Glomerular visceral epithelial cell (primary cell): ENCODE results near the gene NPW.

Experiments
- DNase-seq: peaks from one replicate; pipeline ENCODE4 v3.0.0-alpha.2; 2016; ENCODE audit errors: extremely low spot score

NPW gene

DNA sequence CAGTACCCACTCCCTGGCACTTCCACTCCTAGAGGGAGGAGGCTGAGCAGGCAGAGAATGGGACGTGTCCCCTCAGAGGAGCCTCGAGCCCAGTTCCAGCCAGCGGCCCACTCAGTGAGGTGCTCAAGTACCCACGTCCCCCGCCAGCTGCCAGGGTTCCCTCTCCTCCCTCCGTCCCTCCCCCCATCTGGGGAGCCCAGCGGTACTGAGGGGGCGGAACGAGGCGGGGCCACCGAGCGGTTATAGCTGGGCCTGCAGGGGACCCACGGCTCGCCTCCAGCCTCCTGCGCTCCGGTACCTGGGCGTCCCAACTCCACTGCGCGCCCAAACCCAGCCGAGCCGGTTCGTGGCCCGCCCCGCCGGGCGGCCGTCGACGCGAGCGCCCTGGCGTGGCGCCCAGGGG lies at the start of gene NPW:
Gene NPW (plus strand): TSS at position 268 of the 403 bp plus-strand sequence.
- DNase-seq, result no peak

DNA sequence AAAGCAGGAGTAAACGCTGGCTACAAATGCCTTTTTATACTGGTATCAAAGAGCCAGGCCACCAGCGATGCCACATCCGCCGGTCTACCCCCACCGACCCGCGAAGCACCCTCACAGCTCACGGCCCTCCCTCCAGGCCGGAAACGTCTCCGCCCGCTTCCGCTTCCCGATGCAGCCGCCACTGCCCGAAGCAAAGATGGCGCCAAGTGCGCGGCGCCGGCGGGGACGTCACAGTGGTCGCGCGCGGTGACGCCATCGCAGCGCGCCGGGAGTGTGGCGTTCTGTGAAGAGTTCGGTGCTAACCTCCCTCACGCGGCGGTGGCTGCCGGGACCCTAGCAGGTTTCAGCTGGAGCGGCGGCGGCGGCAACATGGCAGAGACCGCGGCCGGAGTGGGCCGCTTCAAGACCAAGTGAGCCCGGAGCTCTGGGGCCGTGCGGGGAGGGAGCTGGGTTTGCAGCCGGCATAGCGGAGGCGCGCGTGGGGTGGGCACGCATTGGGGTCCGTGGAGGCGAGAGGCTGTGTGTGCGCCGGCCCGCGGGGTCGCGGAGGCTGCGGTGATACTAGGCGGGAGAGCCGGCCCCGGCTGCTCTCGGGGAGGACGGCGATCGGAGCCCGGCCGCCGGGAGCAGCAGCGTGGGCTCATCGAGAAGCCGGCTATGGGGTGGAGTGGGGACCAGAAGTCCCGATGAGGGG lies 47.6 kb upstream of the NPW start, which contains the start of gene TBL3:
Gene TBL3 (plus strand): TSS at position 258 of the 694 bp plus-strand sequence. CDS start 112 bp downstream, at position 370.
- peak; percentile 93 for DNase-seq

DNA sequence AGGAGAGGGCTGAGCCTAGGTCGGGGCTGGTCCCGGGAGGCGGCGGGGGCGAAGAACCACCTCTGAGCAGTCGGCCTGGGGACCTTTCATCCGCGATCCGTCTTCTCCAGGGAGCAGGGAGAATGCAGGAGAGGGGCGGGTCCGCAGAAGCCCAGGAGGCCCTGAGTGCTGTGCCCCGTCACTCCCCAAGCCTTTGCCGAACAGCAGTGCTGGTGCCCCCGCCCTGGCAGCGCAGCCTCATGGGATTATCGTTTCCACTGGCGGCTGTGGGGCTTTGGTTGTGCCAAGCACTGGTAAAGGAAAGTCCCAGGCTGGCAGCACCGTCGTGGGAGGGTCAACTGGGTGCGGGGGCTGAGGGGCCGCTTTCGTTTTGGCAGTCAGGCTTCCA lies 47.1 kb upstream of the NPW start:
- DNase-seq, result no peak

DNA sequence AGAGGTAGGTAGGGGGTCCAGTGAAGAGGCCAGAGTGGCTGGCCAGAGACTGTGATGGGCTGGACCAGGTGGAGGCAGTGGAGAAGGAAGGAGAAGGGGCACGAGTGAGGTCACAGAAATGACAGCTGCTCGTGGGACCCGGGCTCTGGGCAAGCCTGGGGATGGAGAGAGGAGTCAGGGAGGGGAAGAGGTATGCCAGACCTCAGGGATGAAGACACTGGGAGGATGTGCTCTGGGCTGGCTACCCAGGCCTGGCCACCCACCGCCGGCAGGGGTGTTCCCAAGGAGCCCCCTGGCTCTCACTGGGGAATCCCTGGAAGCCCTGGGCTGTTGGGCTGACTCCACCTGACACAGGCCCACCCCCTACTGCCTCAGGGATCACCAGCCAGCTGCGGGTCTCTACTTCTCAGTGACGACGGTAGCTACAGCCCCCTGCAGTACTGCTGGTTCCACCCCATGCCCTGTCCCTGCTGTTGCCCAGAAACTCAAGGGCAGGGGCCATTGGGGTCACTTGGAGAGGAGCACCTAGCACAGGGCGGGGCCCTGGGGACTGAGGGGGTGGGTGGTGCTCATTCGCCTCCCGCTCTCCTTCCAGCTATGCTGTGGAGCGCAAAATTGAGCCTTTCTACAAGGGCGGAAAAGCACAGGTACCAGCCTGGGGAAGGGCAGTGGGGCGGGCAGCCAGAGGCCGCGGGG lies 46.0 kb upstream of the NPW start:
- DNase-seq, result no peak

DNA sequence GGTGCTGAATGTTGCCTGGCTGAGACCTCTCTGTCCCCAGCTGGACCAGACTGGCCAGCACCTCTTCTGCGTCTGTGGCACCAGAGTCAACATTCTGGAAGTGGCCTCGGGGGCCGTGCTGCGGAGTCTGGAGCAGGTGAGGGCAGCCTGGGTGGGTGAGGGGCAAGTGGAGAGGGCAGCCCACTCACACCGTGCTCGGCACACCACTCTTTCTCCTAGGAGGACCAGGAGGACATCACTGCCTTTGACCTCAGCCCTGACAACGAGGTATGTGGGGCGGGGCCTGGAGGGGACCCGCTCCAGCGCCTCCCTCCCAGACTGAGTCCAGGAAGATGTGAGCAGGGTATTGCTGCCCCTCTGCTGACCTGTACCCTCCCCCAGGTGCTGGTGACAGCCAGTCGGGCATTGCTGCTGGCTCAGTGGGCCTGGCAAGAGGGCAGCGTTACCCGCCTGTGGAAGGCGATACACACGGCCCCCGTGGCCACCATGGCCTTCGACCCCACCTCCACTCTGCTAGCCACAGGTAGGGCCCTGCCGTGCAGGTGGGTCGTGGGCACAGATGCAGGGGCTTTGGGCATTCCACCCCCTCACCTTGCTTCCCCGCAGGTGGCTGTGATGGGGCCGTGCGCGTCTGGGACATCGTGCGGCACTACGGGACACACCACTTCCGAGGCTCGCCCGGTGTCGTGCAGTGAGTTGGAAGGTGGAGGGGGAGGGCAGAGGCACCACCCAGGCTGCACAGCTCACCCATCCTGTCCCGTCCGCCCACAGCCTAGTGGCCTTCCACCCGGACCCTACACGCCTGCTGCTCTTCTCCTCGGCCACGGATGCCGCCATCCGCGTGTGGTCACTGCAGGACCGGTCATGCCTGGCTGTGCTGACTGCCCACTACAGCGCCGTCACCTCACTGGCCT lies 45.2 kb upstream of the NPW start:
- no peak for DNase-seq

DNA sequence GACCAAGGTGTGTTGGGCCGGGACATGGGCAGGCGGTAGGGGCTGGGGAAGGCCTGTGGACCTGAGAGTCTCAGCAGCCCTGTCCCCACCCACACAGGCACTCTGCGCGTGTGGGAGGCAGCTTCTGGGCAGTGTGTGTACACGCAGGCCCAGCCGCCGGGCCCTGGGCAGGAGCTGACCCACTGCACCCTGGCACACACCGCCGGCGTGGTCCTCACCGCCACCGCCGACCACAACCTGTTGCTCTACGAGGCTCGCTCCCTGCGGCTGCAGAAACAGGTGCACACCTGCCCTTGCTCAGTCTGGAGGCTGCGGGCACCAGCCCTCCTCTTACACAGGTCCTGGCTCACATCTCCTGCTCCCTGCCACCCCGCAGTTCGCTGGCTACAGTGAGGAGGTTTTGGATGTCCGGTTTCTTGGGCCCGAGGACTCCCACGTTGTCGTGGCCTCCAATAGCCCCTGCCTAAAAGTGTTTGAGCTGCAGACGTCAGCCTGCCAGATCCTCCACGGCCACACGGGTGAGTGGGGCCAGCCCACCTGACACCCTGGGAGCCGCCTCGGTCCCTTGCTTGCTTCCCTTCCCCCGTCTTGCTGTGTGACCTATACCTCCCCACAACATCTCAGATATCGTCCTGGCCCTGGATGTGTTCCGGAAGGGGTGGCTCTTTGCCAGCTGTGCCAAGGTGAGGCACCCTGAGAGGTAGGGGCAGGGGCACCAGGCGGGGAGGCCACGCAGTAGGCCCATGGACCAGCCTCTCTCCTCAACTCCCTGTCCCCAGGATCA lies 44.0 kb upstream of the NPW start:
- DNase-seq, result no peak

DNA sequence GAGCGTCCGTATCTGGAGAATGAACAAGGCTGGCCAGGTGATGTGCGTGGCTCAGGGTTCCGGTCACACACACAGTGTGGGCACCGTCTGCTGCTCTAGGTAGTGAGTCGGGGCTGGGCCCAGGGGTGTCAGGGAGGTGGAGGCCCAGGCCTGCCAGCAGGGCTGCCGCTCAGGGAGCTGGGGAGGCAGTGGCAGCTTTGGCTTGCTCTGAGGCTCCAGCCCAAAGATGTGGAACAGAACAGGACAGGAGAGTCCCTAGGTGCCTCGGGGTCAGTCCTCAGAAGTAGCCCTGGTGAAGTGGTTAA lies 43.4 kb upstream of the NPW start:
- no peak for DNase-seq

DNA sequence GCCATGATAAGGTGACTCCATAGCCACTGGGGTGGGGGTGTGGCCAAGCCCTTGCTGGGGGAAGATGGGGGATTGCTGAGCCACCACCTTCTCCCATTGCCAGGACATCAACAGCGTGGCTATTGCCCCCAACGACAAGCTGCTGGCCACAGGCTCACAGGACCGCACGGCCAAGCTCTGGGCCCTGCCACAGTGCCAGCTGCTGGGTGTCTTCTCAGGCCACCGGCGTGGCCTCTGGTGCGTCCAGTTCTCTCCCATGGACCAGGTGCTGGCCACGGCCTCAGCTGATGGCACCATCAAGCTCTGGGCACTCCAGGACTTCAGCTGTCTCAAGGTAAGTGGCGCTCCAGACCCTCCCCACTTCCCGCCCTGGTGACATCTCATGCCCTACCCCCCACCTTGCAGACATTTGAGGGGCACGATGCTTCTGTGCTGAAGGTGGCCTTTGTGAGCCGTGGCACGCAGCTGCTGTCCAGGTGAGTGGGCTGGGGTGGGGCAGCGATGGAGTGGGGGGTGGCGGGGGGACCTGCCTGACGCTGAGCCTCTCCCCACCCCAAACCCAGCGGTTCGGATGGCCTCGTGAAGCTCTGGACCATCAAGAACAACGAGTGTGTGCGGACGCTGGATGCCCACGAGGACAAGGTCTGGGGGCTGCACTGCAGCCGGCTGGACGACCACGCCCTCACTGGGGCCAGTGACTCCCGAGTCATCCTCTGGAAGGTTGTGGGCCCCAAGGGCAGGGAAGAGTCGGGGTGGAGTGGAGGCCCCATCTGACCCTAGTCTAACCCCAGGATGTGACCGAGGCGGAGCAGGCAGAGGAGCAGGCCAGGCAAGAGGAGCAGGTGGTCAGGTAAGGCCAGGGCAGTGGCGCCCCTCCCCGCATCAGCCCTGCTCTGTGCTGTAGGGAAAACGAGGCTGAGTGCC lies 42.4 kb upstream of the NPW start:
- no peak for DNase-seq

DNA sequence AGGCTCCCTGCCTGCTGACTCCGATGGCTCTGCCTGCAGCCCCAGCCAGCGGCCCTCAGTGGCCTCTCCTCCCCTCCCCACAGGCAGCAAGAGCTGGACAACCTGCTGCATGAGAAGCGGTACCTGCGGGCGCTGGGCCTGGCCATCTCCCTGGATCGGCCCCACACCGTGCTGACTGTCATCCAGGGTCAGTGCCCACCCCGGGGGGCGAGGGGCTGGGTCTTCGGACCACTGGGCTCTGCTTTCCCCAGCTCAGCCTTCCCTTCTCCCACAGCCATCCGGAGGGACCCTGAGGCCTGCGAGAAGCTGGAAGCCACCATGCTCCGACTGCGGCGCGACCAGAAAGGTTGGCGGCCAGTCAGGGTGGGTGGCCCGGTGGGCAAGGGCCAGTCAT lies 41.7 kb upstream of the NPW start:
- DNase-seq, result no peak

DNA sequence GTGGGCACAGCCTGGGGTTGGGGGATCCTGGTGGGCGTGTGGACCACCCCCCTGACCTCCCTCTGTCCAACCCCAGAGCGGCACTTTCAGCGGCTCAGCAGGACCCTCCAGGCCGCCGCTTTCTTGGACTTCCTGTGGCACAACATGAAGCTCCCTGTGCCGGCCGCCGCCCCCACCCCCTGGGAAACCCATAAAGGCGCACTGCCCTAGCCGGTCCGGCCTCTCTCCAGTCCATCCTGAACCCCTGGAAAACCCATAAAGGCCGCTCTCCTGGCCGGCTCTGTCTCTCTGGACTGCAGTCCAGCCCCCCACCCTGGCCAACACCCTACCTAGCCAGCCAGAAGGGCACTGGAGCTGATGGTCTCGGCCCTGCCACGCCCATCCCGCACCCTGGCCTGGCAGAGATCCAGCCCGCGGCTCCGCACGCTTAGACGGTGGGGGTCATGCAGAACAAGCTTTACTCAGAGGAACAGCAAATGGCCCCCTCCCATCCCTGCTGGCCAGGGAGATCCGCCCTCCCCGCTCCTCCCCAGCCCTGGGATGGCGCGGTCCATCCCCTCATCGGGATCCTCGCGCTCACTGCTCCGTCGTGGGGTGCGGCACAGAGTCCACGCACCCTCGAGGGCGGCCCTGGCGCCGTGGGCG lies 41.0 kb upstream of the NPW start:
- no peak for DNase-seq

DNA sequence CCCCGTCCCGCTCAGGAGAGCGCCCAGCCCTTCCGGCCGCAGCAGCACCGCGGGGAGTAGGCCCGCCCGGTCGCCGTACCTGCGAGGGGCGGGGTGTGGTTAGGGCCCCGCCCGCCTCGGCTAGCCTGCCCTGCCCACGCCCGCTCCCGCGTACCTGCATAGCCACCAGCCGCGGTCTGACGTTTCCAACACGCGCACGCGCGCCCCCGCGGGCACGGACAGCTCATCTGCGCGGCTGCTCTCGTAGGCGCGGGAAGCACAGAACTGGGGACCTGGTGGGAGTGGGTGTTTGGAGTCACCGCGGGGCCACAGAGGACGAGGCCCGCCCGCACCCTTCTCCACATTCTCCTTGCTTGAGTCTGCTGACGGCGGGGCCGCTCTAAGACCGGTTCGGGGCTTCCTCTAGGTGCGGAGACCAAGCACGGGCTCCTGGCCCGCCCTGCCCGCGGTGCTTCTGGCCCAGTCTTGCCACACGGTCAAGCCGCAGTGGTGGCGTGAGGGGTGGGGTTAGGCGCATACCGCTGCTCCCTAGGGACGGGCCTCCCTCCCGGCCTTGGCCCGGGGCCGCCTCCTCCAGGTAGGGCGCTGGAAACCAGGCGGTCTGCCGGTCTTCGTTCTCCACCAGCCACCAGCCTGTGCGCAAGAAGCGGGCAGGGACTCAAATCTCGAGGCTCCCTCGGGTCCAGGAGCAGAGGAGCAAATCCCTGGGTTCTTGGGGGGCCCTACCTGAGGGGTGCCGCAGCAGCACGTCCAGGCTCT lies 40.1 kb upstream of the NPW start:
- DNase-seq, result no peak

DNA sequence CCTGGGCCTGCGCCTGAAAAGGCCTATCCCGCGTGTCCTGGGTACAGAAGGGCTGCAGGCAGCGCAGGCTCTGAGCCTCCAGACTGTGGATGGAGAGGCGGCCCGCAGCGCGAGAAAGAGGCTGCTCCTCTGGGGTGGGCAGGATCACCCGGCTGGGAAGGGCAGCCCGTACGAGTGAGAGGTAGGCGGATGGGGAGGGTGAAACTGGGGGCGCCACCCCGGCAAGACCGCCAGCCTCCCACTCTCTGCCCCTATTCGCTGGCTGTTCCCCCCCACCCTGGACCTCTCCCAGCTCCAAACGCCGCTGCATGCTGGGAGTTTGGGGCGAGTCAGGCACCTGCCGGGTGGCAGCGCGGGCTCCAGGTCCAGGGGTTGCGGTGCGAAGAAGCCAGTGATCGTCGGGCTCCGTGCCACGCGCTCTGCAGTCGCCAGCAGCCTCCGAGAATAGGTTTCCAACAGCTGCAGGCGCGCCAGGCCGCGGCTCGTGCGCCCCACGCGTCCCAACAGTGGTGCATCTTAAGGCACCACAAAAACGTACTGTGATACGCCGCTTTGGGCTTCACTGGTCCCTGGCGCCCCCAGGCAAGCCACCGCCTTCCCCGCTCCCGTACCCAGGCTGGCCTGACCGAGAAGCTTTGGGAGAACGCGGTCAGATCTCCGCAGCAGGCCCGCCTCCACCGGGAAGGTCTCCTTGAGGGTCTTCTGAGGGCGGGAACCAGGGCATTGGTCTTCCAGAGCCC lies 39.4 kb upstream of the NPW start:
- no peak for DNase-seq

DNA sequence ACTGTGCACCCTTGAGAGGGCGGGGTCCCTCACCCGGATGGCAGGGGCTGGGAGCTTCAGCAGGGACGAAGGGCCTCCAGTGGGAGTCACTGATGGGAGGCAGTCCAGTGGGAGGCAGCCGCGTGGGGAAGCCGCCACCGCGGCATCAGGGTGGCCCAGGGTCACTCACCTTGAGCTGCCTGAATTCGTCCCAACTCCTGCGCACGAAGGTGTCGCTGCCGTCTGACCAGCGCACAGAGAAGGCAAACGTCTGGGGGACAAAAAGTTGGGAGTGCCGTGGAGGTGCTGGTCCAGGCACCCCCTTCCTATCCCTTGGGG lies 38.9 kb upstream of the NPW start:
- DNase-seq, result no peak

DNA sequence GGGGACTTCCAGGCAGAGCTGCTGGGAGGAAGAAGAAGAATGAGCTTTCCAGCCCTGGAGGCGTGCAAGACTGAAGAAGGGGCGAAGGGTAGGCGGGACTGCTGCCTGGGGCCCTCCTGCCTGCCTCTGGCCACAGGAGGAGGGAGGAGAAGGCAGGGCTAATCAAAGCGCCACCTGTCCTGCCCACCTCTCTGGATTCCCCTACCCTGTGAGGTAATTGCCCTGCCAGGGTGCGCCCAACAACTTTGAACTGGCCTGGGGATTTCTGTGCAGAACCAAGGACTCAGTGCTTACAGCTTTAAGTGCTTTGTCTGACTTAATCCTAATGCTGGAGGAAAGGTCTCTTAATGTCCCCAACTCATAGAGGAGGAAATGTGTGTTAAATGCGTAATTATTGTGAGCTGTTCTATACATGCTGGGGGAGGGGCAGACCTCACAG lies 38.2 kb upstream of the NPW start, which contains the start of gene NOXO1:
Gene NOXO1 (minus strand): TSS at position 72 of the 439 bp plus-strand sequence. CDS start 290 bp downstream, outside the sequence.
- DNase-seq, result no peak

DNA sequence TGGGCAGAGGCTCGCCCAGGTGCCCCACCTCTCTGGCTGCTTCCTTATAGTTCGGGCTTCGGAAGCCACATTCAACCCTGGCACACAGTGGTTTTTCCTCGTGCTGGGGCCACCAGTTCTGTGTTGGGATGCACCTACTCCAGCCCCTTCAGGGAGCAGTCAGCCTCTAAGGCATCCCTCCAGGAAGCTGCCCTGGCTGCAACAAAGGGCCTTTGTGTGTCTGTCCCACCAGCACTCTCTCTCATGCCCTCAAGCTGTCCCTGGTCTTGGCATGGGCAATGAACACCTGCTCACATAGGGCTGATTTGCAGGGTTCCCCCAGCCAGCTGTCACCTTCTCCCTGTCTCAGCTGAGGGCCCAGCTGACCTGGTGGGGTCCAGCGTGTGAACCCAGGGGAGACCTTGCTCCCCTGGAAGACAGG lies 37.6 kb upstream of the NPW start:
- DNase-seq, result no peak

DNA sequence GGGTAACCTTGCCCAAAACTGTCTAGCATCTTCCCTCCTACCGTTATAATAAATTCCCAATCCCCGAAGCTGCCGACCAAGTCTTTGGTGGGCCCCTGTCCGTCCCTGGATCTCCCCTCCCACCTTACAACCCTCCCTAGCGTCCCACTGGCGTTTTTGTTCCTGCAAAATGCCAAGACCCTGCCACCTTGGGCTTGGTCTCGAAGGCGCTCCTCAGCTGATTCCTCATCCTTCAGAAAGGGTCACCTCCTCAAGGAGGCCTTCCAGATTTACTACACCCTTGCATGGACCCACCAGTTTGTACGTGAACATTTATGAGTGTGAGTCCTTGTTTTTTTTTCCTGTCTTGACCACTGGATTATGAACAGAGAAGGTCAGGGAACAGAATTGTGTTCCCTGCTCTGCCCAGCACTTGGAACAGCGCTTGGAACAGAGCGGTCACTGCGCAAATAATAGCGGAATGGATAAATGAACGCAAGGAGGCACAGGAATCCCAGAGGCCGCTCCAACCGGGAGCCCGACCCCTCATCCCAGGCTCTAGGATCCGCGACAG lies 36.5 kb upstream of the NPW start:
- DNase-seq, result no peak

DNA sequence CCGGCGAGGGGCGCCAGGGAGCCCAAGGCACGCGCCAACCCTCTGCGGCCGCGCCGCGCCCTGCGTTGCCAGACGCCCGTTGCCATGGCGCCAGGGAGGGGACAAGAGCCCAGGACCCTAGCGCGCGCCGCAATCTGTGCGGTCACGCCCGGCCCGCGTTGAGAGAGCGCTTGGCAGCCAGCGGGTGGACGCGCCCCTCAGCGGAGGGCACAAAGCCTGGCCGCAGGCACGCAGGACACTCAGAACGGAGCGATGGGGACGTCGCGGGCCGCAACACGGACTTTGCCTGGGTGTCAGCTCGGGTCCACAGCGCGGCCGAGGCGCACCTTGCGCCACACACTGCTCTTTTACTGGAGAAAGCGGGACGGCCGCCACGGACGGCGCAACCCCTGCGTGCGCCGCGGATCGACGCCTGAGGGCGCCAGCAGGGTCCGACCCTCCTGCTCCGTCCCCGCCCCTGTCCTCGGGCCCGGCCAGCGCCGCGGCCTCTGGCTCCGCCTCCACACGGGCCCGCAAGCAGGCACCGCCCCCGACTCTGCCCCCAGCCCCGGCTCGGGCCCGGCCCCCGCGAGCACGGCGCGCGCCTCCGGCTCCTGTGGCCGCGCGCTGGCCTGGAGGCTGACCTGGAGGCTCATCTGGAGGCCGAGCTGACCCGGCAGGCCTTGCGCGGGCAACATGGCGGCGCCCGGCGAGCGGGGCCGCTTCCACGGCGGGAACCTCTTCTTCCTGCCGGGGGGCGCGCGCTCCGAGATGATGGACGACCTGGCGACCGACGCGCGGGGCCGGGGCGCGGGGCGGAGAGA lies 35.8 kb upstream of the NPW start, which contains the start of gene GFER:
Gene GFER (plus strand): TSS at position 650 of the 803 bp plus-strand sequence. CDS start 26 bp downstream, at position 676.
- DNase-seq, result peak; percentile 93
